PFSK-1 (cell line): Measurements from ENCODE around the gene FOXI2.

Experiments used
- SIN3A ChIP-seq: IDR thresholded peaks from 2 replicates; pipeline ENCODE4 v1.6.1; 2012; ENCODE audit warnings: mild to moderate bottlenecking, low read length, moderate library complexity, borderline replicate concordance; ENCODE audit not compliant: insufficient read depth
- TF ChIP-seq, protein P1 (sequence below), 2 experiments: IDR thresholded peaks; 2 replicates each; pipeline versions ENCODE4 v1.6.1 to v1.8.0; 2011 to 2012; ENCODE audit warnings: low read depth in 2 of 2, low read length in 2 of 2, control low read depth in 1 of 2, inconsistent platforms in 1 of 2, mild to moderate bottlenecking in 1 of 2, moderate library complexity in 1 of 2; ENCODE audit not compliant: insufficient read depth in 1 of 2

DNA sequence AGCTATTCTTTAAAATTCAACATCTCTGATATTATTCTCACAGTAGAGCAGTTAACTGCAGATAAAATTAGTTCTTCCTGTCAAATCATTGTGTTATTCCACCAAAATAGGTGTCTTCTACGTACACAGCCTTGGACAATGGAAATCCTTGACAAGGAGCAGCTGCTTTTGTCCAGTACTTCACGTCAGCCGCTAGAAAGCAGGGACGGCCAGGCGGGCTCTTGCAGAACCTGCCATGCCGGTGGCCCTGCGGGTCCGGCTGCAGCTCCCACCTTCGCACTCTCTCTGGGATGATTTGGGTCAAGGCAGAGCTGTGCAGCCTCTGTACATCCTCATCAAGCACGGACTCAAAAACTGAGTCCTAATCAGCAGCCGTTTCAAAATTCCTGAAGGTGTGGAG is 2.2 kb upstream of the FOXI2 start:
- TF ChIP-seq, protein P1, sequence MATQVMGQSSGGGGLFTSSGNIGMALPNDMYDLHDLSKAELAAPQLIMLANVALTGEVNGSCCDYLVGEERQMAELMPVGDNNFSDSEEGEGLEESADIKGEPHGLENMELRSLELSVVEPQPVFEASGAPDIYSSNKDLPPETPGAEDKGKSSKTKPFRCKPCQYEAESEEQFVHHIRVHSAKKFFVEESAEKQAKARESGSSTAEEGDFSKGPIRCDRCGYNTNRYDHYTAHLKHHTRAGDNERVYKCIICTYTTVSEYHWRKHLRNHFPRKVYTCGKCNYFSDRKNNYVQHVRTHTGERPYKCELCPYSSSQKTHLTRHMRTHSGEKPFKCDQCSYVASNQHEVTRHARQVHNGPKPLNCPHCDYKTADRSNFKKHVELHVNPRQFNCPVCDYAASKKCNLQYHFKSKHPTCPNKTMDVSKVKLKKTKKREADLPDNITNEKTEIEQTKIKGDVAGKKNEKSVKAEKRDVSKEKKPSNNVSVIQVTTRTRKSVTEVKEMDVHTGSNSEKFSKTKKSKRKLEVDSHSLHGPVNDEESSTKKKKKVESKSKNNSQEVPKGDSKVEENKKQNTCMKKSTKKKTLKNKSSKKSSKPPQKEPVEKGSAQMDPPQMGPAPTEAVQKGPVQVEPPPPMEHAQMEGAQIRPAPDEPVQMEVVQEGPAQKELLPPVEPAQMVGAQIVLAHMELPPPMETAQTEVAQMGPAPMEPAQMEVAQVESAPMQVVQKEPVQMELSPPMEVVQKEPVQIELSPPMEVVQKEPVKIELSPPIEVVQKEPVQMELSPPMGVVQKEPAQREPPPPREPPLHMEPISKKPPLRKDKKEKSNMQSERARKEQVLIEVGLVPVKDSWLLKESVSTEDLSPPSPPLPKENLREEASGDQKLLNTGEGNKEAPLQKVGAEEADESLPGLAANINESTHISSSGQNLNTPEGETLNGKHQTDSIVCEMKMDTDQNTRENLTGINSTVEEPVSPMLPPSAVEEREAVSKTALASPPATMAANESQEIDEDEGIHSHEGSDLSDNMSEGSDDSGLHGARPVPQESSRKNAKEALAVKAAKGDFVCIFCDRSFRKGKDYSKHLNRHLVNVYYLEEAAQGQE (IDR thresholded peaks at IDR 0.05; ENCODE audit: insufficient read depth in 1 of 2, low read depth in 2 of 2, low read length in 2 of 2): no peak
- TF ChIP-seq SIN3A: no peak
